SK-N-SH treated with all-trans-retinoic acid at 6 μM for 48 hours (cell line): ENCODE data around the gene MAN1A1.

ENCODE experiments used
- ARNTL ChIP-seq: fragments of 450-650 bp; formaldehyde crosslinking; IDR thresholded peaks from 2 replicates; pipeline ENCODE4 v1.5.0; 2020; ENCODE audit warnings: low read depth, mild to moderate bottlenecking, moderate library complexity, borderline replicate concordance
- OSR1 ChIP-seq: fragments of 250-450 bp; sonication (Bioruptor Pico); IDR thresholded peaks from 2 replicates; pipeline ENCODE4 v1.8.0; 2022; ENCODE audit warnings: moderate library complexity, mild to moderate bottlenecking, inconsistent platforms
- TF ChIP-seq, protein P1 (sequence below): fragments of 250-450 bp; sonication (Bioruptor Pico); IDR thresholded peaks from 2 replicates; pipeline ENCODE4 v1.5.0; 2020; ENCODE audit warnings: mild to moderate bottlenecking, moderate library complexity
- TF ChIP-seq, protein P2 (sequence below): fragments of 250-450 bp; sonication (Bioruptor Pico); IDR thresholded peaks from 2 replicates; pipeline ENCODE4 v1.5.1; 2020; ENCODE audit warnings: low read depth, mild to moderate bottlenecking, moderate library complexity

DNA sequence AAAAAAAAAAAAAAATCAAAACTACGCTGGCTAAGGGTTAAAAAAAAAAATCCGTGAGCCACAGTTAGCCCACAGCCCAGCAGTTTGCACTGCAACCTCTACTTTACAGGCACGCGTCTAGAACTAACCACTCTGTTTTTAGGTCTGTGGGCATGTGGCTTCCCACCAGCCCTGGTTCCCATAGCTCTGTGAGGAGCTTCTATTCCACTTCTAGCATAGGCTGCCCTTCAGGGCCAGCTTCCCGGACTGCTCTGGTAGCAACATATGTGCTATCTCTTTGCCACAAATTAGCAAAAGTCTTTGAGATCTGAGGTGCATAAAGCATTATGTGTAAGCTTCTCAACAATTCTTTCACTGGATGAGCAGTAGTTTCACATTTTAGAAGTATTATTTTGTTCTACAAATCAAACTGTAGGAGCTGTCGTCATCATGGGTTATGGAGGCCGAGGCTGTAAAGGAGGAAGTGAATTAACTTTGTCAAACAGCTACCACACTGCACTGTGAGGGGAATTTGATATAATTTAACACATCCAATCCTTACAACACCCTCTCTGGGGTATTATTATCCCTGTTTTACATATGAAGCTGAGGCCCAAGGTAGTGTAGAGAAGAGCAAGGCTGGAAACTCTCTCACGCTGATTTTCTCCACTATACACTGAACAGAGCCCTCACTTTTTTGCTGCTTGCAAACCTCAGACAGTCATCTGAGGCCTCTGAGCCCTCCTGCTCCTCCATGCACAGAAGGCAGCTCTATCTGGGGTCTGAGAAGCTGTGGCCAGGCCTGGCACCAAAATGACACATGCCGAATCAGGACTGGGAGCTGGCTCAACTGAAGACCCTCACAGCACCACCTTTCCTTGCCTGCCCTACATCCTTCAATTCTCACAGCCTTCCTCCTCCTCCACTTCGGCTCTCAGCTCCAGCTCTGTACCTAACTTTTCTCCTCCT is 35.4 kb downstream of the MAN1A1 start:
- TF ChIP-seq ARNTL (CRISPR knock-in tag) = no peak
- TF ChIP-seq, protein P1, sequence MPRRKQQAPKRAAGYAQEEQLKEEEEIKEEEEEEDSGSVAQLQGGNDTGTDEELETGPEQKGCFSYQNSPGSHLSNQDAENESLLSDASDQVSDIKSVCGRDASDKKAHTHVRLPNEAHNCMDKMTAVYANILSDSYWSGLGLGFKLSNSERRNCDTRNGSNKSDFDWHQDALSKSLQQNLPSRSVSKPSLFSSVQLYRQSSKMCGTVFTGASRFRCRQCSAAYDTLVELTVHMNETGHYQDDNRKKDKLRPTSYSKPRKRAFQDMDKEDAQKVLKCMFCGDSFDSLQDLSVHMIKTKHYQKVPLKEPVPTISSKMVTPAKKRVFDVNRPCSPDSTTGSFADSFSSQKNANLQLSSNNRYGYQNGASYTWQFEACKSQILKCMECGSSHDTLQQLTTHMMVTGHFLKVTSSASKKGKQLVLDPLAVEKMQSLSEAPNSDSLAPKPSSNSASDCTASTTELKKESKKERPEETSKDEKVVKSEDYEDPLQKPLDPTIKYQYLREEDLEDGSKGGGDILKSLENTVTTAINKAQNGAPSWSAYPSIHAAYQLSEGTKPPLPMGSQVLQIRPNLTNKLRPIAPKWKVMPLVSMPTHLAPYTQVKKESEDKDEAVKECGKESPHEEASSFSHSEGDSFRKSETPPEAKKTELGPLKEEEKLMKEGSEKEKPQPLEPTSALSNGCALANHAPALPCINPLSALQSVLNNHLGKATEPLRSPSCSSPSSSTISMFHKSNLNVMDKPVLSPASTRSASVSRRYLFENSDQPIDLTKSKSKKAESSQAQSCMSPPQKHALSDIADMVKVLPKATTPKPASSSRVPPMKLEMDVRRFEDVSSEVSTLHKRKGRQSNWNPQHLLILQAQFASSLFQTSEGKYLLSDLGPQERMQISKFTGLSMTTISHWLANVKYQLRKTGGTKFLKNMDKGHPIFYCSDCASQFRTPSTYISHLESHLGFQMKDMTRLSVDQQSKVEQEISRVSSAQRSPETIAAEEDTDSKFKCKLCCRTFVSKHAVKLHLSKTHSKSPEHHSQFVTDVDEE (CRISPR knock-in tag) = no peak
- TF ChIP-seq, protein P2, sequence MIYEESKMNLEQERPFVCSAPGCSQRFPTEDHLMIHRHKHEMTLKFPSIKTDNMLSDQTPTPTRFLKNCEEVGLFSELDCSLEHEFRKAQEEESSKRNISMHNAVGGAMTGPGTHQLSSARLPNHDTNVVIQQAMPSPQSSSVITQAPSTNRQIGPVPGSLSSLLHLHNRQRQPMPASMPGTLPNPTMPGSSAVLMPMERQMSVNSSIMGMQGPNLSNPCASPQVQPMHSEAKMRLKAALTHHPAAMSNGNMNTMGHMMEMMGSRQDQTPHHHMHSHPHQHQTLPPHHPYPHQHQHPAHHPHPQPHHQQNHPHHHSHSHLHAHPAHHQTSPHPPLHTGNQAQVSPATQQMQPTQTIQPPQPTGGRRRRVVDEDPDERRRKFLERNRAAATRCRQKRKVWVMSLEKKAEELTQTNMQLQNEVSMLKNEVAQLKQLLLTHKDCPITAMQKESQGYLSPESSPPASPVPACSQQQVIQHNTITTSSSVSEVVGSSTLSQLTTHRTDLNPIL = no peak
- no peak for TF ChIP-seq OSR1
